ENCODE data around the gene ELMO1.
A peak's percentile ranks its signal among the peaks of the same experiment; 100 is the strongest.

ELMO1 gene

GRCh38 chr7:37209195-37209594 lies 239.5 kb downstream of the ELMO1 start:
- no peak for DNase-seq

- DNase-seq: peak; percentile 69
Observed at GRCh38 chr7:37208528-37208927, 240.1 kb downstream of the ELMO1 start.

GRCh38 chr7:37206192-37206591 lies 242.5 kb downstream of the ELMO1 start:
- no peak for DNase-seq

- no peak for DNase-seq
Observed at GRCh38 chr7:37205451-37205850, 243.2 kb downstream of the ELMO1 start.

- DNase-seq: no peak
Observed at GRCh38 chr7:37201876-37202198, 246.8 kb downstream of the ELMO1 start.

- peak; percentile 64 for DNase-seq
Observed at GRCh38 chr7:37201003-37201875, 247.4 kb downstream of the ELMO1 start.

GRCh38 chr7:37198906-37199485 lies 249.7 kb downstream of the ELMO1 start:
- DNase-seq: peak; percentile 65

GRCh38 chr7:37198041-37198905 lies 250.4 kb downstream of the ELMO1 start:
- DNase-seq: no peak

- DNase-seq: no peak
Observed at GRCh38 chr7:37197108-37197507, 251.6 kb downstream of the ELMO1 start.

GRCh38 chr7:37196676-37197075 lies 252.0 kb downstream of the ELMO1 start:
- no peak for DNase-seq

GRCh38 chr7:37195388-37195787 lies 253.3 kb downstream of the ELMO1 start:
- DNase-seq: no peak

- DNase-seq: no peak
Observed at GRCh38 chr7:37194943-37195342, 253.7 kb downstream of the ELMO1 start.

GRCh38 chr7:37193775-37194135 lies 254.9 kb downstream of the ELMO1 start:
- DNase-seq: no peak

GRCh38 chr7:37193087-37193774 lies 255.4 kb downstream of the ELMO1 start:
- DNase-seq: no peak

- DNase-seq: no peak
Observed at GRCh38 chr7:37191797-37192196, 256.9 kb downstream of the ELMO1 start.

GRCh38 chr7:37187179-37187578 lies 261.5 kb downstream of the ELMO1 start:
- no peak for DNase-seq

GRCh38 chr7:37186753-37187152 lies 261.9 kb downstream of the ELMO1 start:
- DNase-seq: no peak

GRCh38 chr7:37181550-37181932 lies 267.1 kb downstream of the ELMO1 start:
- no peak for DNase-seq

- no peak for DNase-seq
Observed at GRCh38 chr7:37180828-37181549, 267.7 kb downstream of the ELMO1 start.

- no peak for DNase-seq
Observed at GRCh38 chr7:37176079-37176478, 272.6 kb downstream of the ELMO1 start.

GRCh38 chr7:37174460-37174859 lies 274.2 kb downstream of the ELMO1 start:
- no peak for DNase-seq

- DNase-seq: no peak
Observed at GRCh38 chr7:37173670-37174069, 275.0 kb downstream of the ELMO1 start.

GRCh38 chr7:37162106-37162505 lies 286.6 kb downstream of the ELMO1 start:
- DNase-seq: no peak
